GM18909 (cell line): Measurements from ENCODE around the gene FANCE.

Experiments
- ATAC-seq: cut with Tn5 transposase; IDR thresholded peaks from one replicate; pipeline ENCODE4 v1.9.1; 2021; ENCODE audit warnings: mild to moderate bottlenecking; ENCODE audit not compliant: unreplicated experiment, poor library complexity

The FANCE gene

DNA sequence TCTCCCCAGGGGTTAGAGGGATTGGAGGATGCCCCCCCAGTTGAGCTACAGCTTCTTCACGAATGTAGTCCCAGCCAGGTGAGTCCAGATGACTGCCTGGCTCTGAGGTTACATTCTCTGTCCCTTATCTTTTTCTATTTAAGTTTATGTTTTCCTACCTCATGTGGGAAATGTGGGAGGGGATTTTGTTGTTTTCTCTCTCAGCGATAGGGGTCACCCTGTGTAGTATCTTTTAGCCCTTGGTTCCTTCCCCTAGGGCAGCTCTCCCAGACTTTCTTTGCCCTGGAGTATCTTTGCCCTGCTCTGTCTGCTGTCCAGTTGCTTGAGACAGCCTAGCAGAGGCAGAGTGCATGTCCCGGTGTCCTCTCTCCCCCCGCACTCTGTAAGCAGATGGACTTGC, 5.8 kb downstream of the FANCE start:
- ATAC-seq = no peak

DNA sequence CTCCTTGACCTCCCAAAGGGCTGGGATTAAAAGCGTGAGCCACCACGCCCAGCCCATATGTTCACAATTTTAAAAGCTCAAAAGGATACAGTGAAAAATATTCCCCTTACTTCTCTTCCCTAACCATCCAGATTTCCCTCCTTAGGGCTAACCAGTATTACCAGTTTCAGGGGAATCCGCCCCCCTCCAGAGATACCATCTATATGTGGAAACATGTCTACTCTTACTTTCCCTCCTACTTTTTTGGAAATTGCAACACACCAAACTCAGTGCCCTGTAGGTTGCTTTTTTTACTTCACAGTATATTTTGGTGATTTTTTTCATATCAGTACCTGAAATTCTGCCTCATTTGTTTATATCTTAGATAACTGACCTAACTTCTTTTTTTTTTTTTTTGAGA, 9.1 kb downstream of the FANCE start:
- no peak for ATAC-seq

DNA sequence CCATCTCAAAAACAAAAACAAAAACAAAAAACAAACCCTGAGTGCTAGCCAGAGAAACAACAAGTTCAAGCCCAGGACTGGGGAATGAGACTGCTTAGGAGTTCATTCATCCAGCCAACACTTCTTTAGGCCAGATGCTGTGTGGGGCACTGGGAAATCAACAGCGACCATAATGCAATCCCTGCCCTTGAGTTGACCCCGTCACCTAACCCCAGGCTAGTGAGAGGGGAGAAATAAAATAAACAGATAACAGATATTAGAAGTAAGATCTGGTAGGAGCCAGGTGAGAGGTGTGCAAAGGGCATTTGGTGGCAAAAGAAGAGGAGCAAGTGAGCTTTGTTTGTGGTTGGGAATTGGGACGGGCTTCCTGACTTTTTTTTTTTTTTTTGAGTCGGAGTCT, 11.2 kb downstream of the FANCE start:
- no peak for ATAC-seq

DNA sequence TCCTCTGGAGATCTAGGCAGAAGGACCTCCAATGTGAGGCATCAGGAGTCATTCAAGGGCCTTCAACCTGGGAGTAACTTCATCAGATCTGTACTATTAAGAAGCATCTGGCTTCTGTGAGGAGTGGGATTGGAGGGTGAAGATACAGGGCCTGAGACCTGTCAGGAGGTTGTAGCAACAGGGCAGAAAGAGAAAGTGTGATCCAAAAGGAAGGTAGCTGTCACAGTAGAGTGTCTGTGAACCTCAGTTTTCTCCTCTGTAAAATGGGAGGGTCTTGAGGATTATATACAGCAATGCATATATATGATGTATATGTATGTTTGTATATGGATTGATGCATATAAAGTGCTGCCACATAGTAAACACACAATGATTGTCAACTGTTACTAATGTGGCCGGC, 13.5 kb downstream of the FANCE start:
- no peak for ATAC-seq

DNA sequence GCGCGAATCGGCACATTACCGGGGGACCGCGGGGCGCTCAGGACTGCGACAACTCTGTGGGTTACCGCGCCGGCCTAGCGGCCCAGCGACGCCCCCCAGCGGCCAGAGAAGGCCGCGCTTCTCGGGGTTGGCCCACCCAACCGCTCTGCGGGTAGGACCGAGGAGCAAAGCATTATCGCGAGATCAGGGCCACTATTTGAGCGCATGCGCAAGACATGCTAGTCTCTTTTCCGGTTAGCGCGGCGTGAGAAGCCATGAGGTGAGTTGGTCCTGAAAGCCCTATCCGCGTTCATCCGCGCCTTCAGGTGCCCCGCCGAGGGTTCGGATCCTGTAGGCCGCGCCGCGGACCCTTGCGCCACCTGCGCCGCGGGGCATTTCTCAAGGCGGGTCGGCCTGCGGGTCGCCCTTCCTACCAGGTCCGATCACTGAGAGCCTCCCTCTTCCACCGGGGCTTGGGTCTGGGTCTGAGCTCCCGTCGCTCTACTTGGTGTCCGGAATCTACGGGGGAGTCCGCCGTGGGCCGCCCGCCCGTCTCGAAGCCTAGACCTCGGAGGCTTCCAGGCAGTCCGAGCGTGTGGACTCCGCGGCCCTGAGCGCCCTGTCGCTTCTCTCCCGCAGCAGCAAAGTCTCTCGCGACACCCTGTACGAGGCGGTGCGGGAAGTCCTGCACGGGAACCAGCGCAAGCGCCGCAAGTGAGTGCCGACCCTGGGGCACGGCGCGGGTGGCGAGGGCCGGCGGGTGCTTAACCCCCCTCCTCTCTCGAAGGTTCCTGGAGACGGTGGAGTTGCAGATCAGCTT, 16.2 kb downstream of the FANCE start, which contains the start of gene RPL10A:
Gene RPL10A, plus strand, starts transcription at position 221 of the 799 bp plus-strand sequence. Its CDS starts 34 bp downstream, at position 255.
- peak; percentile 79 for ATAC-seq

DNA sequence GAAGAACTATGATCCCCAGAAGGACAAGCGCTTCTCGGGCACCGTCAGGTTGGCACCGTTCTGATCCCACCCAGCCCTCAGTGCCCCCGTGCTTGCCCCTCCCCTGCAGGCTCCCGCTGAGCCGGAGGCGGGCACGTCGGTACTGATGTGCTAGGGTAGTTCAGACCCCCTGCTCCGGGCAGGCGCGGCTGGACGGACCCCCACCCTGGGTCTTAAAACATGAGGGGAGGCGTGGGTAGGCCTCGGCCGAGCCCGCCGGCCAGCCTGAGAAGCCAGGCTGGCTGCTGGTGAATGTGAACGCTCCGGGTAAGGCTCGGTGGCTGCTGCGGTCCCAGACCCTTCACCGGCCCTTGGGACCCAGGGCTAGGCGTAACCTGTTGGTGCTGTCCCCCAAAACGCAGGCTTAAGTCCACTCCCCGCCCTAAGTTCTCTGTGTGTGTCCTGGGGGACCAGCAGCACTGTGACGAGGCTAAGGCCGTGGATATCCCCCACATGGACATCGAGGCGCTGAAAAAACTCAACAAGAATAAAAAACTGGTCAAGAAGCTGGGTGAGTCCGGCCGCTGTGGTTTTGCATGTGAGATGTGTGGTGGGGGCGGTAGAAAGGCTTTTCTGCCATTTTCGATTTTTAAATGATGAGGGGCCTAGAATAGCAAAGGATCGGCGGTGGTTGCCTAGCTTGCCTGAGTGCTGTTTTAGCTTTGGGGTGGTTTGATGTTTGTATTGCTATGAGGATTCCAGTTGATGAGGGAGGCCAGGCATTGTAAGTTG, 17.0 kb downstream of the FANCE start:
- no peak for ATAC-seq

DNA sequence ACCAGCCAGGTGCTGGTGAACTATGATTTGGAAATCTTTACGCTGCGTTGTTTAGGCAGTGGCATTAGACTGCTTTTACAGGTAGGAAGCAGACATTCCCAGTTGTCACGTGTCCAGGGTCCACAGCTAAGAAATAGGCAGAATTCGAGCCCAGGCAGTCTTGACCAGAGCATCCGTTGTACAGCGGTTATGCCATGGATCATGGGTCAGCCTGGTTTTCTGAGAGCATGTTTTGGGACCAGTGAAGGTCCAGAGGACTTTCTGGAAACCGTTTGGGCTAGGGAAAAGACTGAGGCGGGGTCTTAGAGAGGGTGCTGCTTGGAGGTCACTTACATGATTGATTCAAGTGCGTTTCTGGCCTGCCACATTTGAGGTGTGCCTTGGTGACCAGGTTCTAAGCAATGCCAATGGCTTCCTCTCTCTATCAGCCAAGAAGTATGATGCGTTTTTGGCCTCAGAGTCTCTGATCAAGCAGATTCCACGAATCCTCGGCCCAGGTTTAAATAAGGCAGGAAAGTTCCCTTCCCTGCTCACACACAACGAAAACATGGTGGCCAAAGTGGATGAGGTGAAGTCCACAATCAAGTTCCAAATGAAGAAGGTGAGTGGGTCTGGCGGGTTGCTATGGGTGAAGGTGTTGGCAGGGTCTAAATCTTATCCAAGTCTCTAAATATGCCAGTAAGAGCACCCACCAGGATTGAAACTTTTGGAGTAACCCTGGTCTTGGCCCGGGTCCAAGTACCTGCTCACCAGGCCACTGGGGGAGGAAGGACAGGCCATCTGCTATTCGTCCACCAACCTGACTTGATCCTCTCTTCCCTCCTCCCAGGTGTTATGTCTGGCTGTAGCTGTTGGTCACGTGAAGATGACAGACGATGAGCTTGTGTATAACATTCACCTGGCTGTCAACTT, 17.9 kb downstream of the FANCE start:
- no peak for ATAC-seq

DNA sequence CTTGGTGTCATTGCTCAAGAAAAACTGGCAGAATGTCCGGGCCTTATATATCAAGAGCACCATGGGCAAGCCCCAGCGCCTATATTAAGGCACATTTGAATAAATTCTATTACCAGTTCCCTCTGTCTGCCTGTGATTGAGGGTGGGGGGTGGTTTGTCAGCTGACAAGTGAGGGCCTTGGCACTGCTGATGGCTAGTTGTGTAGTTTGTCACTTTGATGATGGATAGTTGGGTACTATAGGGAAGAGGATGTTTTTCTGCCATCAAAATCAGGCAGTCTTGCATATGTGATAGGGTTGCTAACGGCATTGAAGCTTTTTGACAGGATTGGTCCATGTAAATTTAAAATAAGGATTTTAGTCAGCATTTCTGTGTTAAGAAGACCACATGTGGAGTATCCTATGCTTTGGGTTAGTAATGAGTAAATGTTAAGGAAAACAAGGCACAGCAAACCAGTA, 18.6 kb downstream of the FANCE start:
- ATAC-seq = no peak

DNA sequence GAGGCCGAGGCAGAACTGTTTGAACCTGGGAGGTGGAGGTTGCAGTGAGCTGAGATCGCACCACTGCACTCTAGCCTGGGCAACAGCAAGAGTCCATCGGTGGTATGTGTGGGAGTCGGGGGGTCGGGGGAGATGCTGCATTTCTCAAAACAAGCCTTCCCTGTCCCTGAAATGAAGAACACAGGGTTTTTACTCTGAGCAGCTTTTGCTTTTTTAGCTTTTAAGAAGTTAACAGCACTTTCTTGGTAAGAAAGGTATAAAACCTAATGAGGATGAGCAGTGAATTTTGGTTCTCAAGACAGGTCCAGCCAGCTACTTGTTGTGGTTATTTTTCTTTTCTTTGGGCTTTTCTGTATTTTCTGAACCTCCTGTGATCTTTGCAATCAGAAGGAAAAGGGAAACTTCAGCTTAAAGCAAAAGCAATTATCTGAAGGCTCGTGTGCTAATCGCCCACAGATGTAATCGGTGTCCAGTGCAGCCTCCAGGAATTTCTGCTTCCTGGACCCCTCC, 19.8 kb downstream of the FANCE start:
- ATAC-seq = no peak

DNA sequence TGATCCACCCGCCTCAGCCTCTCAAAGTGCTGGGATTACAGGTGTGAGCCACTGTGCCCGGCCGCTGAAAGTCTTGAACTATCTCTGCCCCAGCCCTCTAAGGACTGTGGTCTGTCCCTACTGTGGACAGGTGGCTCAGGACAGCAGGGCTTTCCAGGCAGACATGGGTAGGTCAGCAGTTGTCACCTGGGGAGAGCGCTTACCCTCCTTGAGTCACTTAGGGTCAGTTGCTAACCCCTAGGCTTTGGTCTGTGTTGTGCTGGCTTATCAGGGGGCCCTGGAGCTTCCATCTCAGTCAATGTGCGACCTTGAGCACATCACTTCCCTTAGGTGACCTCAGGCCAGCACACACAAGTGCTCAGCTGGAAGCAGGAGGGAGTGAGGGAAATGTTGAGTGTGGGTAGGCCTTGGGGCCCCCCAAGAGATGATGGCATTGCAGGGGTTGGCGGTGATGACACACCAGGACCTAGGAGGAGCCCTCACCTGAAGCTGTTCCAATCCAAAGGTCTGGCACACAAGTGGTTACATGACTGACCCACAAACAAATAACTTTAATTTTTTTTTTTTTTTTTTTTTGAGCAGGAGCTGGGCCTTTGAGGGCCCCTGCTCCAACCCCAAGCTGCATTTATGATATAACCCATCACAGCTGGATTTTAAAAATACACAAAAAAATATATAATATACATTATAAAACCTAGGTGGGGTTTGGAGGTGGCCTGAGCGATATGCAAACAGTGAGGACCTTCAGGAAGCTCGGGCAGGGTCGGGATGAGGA, 21.1 kb downstream of the FANCE start:
- no peak for ATAC-seq

DNA sequence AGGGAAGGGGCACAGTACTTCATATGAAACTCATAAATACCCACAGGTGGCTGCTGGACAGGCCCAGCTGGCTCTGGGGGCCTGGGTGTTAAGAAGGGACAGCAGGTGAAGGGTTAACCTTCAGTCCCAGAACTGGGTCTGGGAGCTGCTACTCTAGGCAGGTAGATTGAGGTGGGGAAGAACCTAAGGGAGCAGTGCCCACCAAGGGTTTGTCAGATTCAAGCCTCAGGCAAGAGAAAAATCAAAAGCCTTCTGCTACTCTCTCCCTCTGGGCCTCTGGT, 21.7 kb downstream of the FANCE start:
- no peak for ATAC-seq

DNA sequence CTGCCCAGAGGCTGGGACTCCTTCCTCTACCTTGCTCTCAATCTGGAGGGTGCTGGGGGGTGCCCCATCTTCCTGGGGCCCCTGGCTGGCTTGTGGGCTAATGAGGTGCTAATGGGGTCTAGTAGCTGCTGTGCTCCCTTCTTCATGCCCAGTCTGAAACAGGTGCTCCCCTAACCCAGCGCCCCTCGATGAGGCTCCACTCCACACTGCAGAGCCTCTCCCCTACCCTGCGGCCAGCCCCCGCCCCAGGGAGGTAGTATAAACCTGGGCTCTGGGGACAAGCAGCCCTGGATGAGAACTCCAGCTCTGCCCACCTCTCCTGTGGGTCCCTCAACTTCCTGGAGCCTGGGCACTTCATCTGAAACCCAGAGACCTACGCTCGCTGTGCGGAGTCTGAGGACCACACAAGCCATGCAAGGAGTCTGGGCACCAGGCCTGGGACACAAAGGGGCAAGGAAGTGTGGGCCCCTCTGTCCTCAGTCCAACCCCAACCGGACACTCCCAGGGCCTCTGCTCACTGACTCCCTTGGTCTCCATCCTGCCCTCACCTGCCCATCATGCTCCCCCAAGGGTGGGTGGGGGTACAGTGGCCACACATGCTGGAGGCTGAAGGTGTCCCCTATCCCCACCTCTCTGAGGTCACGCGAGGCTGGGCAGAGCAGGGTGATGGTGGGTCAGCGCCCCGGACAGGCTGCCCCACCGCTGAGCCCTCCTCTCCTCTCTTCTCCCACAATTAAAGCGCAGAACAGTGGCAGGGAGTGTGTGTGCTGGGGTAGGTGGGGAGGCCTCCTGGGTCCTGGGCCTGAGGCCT, 22.2 kb downstream of the FANCE start:
- ATAC-seq = no peak

DNA sequence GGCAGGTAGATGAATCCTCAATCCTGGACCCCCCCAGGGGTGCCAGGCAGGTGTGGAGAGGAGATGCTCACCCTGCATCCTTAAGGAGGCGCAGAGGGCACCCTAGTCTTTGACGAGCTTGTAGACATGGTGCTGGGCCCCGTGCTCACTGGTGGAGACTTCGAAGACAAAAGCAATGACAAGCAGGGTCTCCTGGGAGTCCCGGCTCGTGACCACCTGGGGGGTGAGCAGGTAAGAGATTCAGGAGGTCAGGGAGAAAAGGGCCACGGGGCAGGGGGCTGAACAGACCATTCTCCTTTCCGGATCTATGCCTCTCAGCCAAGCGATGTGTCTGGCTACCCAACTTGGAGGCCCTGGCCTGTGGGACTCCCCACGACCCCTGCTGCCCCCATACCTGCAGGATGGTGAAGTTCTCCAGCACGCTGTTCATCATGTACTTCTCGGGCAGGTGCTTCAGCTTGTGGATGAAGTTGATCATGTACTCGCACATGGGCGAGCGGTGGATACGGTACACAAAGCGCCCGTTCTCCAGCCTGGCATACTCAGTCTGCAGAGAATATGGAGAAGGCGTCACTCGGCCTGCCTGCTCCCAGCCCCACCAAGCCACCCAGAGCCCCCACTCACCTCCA, 22.9 kb downstream of the FANCE start:
- no peak for ATAC-seq

DNA sequence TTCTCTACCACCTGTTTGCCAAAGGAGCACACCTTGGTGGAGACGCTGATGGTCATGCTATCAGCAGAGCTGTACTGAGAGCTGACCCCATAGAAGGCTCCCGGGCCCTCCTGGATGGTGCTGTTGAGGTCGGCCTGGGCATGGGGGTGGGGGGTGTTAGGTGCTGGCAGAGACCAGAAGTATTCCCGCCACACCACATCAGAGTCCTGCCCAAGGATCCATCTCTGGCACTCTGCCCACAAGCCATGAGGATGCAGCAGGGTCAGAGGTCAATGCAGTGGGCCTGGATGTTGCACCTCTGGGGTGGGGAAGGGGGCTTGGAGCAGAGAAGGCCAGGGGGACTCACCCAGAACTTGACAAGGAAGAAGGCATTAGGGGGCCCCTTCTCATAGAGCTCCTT, 23.4 kb downstream of the FANCE start:
- ATAC-seq = no peak

DNA sequence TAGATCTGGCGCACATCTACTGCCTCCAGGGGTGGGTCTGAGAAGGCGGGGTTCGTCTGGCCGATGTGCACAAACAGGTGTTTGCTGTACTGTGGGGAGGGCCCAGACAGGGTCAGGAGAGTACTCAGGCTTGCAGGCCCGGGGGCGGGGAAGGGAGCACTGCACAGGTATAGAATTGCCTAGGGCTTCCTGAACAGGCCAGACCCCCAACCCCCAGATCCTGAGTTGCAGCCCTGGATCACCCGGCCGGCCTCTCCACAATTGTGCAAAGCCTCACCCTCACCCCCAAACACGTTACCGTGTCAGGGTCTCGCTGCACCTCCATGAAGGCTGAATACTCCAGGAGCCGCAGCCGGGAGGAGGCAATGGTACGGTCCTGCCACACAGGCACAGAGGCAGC, 23.9 kb downstream of the FANCE start:
- no peak for ATAC-seq

DNA sequence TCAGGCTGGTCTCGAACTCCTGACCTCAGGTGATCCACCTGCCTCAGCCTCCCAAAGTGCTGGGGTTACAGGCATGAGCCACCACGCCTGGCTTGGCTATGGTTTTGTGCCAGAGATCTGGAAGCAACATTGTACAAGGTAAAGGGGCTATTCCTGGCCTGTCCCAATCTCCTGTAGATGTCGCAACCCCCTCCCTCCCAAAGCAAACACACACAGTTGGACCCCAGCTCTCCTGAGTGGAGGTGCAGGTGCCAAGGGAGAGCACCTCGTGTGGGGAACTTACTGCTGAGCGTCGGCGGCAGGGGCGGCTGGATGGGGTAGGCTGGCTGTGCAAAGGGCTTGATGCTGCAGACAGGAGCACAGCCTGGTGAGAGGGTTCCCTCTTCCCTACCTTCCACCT, 24.9 kb downstream of the FANCE start:
- no peak for ATAC-seq

DNA sequence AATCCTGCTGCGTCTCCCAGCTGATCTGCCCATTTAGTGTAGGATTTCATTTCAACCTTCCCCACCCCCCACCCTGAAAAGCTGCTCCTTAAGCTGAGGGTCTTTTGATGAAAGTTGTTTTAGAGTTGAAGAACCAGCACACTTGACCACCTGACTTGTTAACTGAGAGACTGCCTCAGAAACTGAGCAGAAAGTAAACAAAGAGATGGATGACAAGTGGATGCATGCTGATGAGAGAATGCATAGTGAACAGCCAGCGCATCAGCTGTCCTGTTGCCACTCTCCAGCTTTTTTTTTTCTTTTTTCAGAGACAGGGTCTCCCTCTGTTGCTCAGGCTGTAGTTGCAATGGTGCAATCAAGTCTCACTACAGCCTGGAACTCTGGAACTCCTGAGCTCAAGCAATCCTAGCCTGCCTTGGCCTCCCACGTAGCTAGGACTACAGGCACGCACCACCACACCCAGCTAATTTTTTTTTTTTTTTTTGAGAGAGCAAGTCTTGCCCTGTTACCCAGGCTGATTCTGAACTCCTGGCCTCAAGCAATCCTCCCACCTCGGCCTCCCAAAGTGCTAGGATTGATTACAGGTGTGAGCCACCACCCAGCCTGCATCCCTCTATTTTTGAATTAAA, 25.5 kb downstream of the FANCE start:
- no peak for ATAC-seq

DNA sequence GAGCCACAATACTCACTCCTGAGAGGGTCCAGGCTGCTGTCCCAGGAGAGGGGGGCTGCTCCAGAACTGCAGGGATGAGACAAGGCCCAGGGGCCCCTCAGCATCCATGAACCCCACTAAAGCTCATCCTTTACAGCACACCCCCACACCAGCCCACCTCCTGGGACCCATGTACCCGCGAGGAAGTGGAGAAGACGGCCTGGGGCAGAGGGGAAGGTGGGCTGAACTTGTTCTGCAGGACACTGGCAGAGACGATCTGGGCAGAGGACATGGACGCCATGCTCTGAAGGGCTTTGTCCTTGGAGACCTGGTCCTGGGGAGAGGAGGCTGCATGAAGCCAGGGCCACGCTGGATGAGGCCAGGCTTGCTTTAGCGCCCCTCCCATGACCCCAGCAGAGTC, 26.1 kb downstream of the FANCE start:
- ATAC-seq = no peak
